Middle frontal gyrus (tissue), 1 donor: ENCODE results near the gene RNF126.
A peak's percentile ranks its signal among the peaks of the same experiment; 100 is the strongest.
"Not testable (repeated sequence)": the region's sequence is repeated elsewhere in the genome, so short reads cannot be mapped to it uniquely, and the experiment has no call there.

ENCODE experiments used
- DNase-seq: peaks from one replicate; pipeline ENCODE4 v3.0.0-alpha.2; 2015; ENCODE audit warnings: low spot score; ENCODE audit errors: extremely low spot score

The RNF126 gene

GRCh38 chr19:662962-663681 is at the start of gene RNF126:
RNF126 (minus strand) TSS chr19:663214; CDS start chr19:663121, 93 bp downstream.
- peak; percentile 73 for DNase-seq

- no peak for DNase-seq
Observed at GRCh38 chr19:711254-711653, 48.2 kb upstream of the RNF126 start.

- no peak for DNase-seq
Observed at GRCh38 chr19:710767-711166, 47.8 kb upstream of the RNF126 start.

GRCh38 chr19:709965-710571 is 47.1 kb upstream of the RNF126 start:
- DNase-seq: no peak

GRCh38 chr19:709196-709964 is 46.4 kb upstream of the RNF126 start:
- DNase-seq: no peak

GRCh38 chr19:708154-709143 is 45.4 kb upstream of the RNF126 start, which contains the start of gene PALM:
PALM (plus strand) TSS chr19:708935; CDS start chr19:709147, 212 bp downstream.
- no peak for DNase-seq

- DNase-seq: no peak
Observed at GRCh38 chr19:704447-704741, 41.4 kb upstream of the RNF126 start.

GRCh38 chr19:703651-704446 is 40.8 kb upstream of the RNF126 start:
- DNase-seq: no peak

GRCh38 chr19:703329-703650 is 40.3 kb upstream of the RNF126 start:
- no peak for DNase-seq

GRCh38 chr19:702847-703246 is 39.8 kb upstream of the RNF126 start:
- not testable (repeated sequence) for DNase-seq

GRCh38 chr19:699885-700284 is 36.9 kb upstream of the RNF126 start:
- DNase-seq: not testable (repeated sequence)

- DNase-seq: not testable (repeated sequence)
Observed at GRCh38 chr19:698529-698928, 35.5 kb upstream of the RNF126 start.

GRCh38 chr19:695352-695949 is 32.4 kb upstream of the RNF126 start, which contains the start of gene PRSS57:
PRSS57 (minus strand) TSS chr19:695452; CDS start chr19:695430, 22 bp downstream.
- DNase-seq: no peak

- no peak for DNase-seq
Observed at GRCh38 chr19:694481-695351, 31.7 kb upstream of the RNF126 start.

GRCh38 chr19:690203-690602 is 27.2 kb upstream of the RNF126 start:
- DNase-seq: no peak

- DNase-seq: no peak
Observed at GRCh38 chr19:688992-689391, 26.0 kb upstream of the RNF126 start.

- no peak for DNase-seq
Observed at GRCh38 chr19:688214-688613, 25.2 kb upstream of the RNF126 start.

GRCh38 chr19:687569-688166 is 24.7 kb upstream of the RNF126 start:
- DNase-seq: no peak
